Epithelial cell of esophagus (primary cell): ENCODE results near the gene MED13L.
A peak's percentile ranks its signal among the peaks of the same experiment; 100 is the strongest.

Experiments used
- DNase-seq: peaks from one replicate; pipeline ENCODE4 v3.0.0; 2010; ENCODE audit warnings: low read depth
- H3K4me3 ChIP-seq: 2 replicates; pipeline ENCODE4 v1.5.1; 2011; ENCODE audit warnings: mild to moderate bottlenecking, low read length, control low read depth
- TF ChIP-seq, protein P1 (sequence below): IDR thresholded peaks from 2 replicates; pipeline ENCODE4 v1.5.1; 2011; ENCODE audit warnings: low read depth, mild to moderate bottlenecking, low read length, control low read depth, inconsistent platforms; ENCODE audit not compliant: insufficient read depth; ENCODE audit errors: missing control alignments

MED13L gene

DNA sequence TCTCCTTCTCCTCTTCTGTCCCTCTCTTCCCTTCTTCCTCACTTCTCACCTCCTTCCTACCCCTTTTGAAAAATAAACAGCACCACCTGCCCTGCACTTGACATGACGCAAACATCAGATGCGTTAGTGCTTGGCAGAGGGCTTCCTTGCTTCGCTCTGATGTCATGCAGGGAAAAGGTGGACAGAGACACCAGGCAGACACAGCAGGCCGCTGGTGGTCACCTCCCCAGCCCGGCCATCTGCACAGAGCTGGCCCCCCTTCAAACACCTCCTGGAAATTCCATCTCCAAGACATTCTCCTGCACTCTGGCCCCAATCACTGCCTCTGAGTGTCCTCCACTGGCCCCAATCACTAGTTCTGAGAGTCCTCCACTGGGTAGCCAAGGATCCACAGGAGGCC lies 353.6 kb downstream of the MED13L start:
- TF ChIP-seq, protein P1, sequence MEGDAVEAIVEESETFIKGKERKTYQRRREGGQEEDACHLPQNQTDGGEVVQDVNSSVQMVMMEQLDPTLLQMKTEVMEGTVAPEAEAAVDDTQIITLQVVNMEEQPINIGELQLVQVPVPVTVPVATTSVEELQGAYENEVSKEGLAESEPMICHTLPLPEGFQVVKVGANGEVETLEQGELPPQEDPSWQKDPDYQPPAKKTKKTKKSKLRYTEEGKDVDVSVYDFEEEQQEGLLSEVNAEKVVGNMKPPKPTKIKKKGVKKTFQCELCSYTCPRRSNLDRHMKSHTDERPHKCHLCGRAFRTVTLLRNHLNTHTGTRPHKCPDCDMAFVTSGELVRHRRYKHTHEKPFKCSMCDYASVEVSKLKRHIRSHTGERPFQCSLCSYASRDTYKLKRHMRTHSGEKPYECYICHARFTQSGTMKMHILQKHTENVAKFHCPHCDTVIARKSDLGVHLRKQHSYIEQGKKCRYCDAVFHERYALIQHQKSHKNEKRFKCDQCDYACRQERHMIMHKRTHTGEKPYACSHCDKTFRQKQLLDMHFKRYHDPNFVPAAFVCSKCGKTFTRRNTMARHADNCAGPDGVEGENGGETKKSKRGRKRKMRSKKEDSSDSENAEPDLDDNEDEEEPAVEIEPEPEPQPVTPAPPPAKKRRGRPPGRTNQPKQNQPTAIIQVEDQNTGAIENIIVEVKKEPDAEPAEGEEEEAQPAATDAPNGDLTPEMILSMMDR: no peak

DNA sequence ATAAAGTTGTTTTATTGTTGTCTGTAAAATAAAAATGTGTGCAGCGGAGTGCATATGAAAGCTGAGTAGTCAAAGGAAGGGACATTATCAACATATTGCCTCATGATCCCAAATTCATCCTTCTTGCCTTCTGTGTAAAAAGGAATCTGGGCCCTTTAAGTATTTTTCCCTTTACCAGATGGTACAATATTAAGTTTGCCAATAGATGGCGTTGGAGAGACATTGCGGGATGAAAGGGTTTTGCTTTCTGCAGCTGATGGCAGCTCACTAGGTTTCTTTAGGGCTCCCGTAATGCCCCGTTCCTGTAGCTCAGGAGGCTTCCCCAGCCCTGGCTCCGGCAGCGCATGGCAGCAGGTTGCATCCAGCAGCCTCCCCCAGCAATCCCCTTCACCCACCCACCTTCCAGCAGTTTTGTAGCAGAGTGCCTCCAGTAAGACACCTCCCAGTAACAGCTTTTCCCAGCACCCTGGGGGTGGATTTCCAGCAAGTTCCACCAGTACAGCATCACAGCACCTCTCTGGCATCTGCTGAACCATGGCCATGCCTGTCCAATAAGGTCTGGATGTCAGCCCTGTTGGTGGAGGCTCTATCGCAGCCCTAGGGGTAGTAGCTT lies 354.4 kb downstream of the MED13L start:
- TF ChIP-seq, protein P1: no peak
- H3K4me3 ChIP-seq: no peak overlapping the region
- no peak for DNase-seq

More for the DNA sequence above, 353.6 kb downstream of the MED13L start:
- no peak overlapping the region for H3K4me3 ChIP-seq
- DNase-seq: no peak

DNA sequence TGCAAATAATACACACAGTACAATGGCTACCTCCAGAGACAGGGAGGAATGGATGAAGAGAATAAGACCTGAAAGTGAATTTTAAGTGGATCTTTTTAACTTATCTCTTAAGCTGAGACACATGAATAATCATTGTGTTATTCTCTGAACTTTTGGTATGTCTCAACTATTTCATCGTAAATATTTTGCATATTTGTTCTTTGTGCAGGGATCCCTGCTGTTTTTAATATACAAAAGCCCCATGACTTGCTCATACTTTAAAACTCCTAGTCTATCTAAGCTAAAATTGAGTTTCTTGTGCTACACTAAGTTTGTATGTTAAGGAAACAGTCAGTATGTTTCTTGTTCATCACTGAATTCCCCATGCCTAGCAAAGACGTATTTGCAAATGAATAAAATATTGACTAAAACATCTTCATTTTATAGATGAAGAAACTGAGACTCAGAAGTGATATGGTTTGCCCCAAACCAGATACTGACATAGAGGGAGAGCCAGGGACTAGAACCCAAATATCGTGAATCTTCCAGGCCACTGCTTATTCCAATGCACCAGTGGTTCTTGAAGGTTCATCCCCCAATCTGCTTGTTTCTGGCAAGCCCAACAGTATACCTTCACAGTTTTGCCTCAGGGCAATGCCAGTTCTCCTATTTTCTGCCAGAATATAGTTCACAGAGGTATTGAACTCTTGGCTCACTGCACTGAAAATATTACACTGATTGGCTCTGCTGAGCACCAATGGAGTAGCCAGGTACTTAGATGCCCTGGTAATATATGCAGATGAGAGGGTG lies 356.9 kb downstream of the MED13L start:
- TF ChIP-seq, protein P1: no peak
- no peak overlapping the region for H3K4me3 ChIP-seq
- no peak for DNase-seq

DNA sequence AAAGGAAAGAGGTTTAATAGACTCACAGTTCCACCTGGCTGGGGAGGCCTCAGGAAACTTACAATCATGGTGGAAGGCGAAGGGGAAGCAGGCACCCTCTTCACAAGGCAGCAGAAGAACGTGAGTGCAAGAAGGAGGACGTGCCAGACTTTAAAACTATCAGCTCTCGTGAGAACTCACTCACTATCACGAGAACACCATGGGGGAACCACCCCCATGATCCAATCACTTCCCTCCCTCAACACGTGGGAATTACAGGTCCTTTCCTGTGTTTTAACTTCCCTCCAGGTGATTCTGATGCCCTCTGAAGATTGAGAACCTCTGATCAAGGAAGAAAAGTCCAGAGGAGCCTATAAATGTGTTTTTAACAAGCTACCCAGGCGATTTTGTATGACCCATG lies 358.7 kb downstream of the MED13L start:
- DNase-seq: no peak
- H3K4me3 ChIP-seq: no peak overlapping the region
- TF ChIP-seq, protein P1: no peak

DNA sequence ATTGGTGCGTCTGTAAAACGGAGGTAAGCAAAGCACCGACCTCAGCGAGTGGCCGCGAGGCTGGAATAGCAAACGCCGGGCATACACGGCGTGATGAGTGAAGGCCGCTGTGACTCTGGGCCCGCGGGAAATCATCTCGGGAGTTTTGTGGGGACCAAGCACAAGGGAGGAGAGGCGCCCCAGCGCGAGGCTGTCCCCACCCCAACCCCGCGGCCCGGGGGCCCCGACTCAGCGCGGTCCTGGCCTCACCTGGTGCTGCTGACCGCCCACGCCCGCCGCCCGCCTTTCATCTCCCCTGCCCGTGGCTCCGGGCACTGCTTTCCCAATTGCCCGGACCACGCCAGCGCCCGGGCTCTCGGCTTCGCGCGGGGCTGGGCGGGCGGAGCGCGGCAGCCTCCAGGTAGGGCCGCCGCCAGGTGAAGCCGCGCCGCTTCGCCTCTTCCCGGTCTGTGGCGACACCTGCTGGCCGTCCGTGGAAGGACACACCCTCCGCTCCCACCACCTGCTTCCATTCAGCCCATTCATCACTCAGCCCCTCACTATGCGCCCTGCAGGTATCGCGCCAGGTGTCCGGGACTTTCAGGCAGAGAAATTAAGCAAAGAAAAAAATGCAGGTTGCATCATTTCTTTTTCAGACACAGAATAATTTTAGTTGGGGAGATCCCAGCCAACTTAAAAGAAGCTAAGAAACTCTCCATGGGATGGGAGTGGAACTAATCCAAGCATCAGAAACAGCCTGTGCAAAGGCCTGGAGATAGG lies 360.4 kb downstream of the MED13L start:
- TF ChIP-seq, protein P1: peak; percentile 73
- DNase-seq: peak; percentile 68
- H3K4me3 ChIP-seq: peak overlapping the region; percentile 3

DNA sequence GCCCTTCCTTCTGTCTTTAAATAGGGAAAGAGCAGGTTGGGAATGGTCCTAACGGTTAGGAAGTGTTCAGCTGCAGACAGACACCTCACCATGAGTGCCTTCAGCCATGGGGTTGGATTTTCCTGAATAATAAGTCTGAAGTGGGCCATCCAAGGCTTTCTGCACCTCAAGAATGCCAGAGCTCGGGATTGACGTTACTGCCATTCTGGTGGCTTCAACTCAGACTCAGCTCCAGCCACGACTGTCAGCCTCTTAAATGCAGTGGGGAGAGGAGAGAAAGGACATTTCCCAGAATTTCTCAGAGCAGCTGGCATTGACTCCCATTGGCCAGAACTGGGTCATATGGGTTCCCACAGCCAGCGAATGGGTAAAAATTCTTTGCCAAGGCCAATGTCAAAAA lies 363.4 kb downstream of the MED13L start:
- H3K4me3 ChIP-seq: no peak overlapping the region
- TF ChIP-seq, protein P1: no peak
- DNase-seq: no peak
